HepG2 (cell line): ENCODE measurements around the gene NSF.

Experiments used
- CAMTA2 ChIP-seq: sonication (generic); formaldehyde crosslinking; IDR thresholded peaks from 2 replicates; pipeline ENCODE4 v1.4.0; 2020; ENCODE audit warnings: mild to moderate bottlenecking, missing genetic modification reagents, borderline replicate concordance
- DNMT1 ChIP-seq: sonication (generic); formaldehyde crosslinking; IDR thresholded peaks from 2 replicates; pipeline ENCODE4 v1.5.1; 2020; ENCODE audit warnings: mild to moderate bottlenecking, missing genetic modification reagents
- EED ChIP-seq: sonication (generic); formaldehyde crosslinking; IDR thresholded peaks from 2 replicates; pipeline ENCODE4 v1.5.0; 2020; ENCODE audit warnings: mild to moderate bottlenecking, missing genetic modification reagents
- JUND ChIP-seq: sonication (generic); formaldehyde crosslinking; IDR thresholded peaks from 2 replicates; pipeline ENCODE4 v1.8.0; 2022; ENCODE audit warnings: mild to moderate bottlenecking, missing genetic modification reagents
- MZF1 ChIP-seq: sonication (generic); formaldehyde crosslinking; IDR thresholded peaks from 2 replicates; pipeline ENCODE4 v1.8.1; 2023; ENCODE audit warnings: mild to moderate bottlenecking, missing genetic modification reagents, borderline replicate concordance
- ZC3H4 ChIP-seq: sonication (generic); formaldehyde crosslinking; IDR thresholded peaks from 2 replicates; pipeline ENCODE4 v1.4.0; 2020; ENCODE audit warnings: missing genetic modification reagents, borderline replicate concordance
- ZFP36 ChIP-seq: fragments of 150-350 bp; IDR thresholded peaks from 2 replicates; pipeline ENCODE4 v1.6.1; 2018; ENCODE audit warnings: borderline replicate concordance, low read length, low read depth; ENCODE audit not compliant: partially characterized antibody
- ZNF274 ChIP-seq: sonication (generic); formaldehyde crosslinking; IDR thresholded peaks from 2 replicates; pipeline ENCODE4 v1.5.1; 2020; ENCODE audit warnings: mild to moderate bottlenecking, missing genetic modification reagents
- ZNF33B ChIP-seq: sonication (generic); formaldehyde crosslinking; IDR thresholded peaks from 2 replicates; pipeline ENCODE4 v1.5.1; 2020; ENCODE audit warnings: mild to moderate bottlenecking, missing genetic modification reagents
- ZNF343 ChIP-seq: sonication (generic); formaldehyde crosslinking; IDR thresholded peaks from 2 replicates; pipeline ENCODE4 v1.4.0; 2020; ENCODE audit warnings: mild to moderate bottlenecking, missing genetic modification reagents

- TF ChIP-seq MZF1 (no peak), ZNF33B (CRISPR knock-in tag) (no peak), ZFP36 (no peak), JUND (CRISPR knock-in tag) (no peak), ZC3H4 (CRISPR knock-in tag) (no peak), EED (no peak), ZNF274 (no peak), CAMTA2 (CRISPR knock-in tag) (no peak), DNMT1 (CRISPR knock-in tag) (no peak), ZNF343 (no peak)
Observed at GRCh38 chr17:46790216-46790615, 199.7 kb downstream of the NSF start.
